H9 (cell line): ENCODE results near the gene GLCE. TPM values are rescaled to one million over a fixed set of nuclear protein-coding genes. Genes with fewer than 3 reads are reported as not detected.

Experiments used
- DNase-seq: peaks from one replicate; pipeline ENCODE4 v3.0.0-alpha.2; 2017
- H2AFZ ChIP-seq: one replicate; pipeline ENCODE4 v1.6.1; 2013; ENCODE audit warnings: mild to moderate bottlenecking, low read length, control low read depth, moderate library complexity
- H2AK5ac ChIP-seq: 2 replicates; pipeline ENCODE4 v1.6.1; 2013; ENCODE audit warnings: low read length, control low read depth, mixed read lengths; ENCODE audit not compliant: insufficient read length
- H2BK120ac ChIP-seq: one replicate; pipeline ENCODE4 v1.6.1; 2013; ENCODE audit warnings: low read depth, mild to moderate bottlenecking, low read length, control low read depth, inconsistent platforms; ENCODE audit not compliant: poor library complexity, severe bottlenecking
- H2BK12ac ChIP-seq: 2 replicates; pipeline ENCODE4 v1.6.1; 2013; ENCODE audit warnings: low read length, control low read depth, mixed read lengths, low read depth; ENCODE audit not compliant: insufficient read length
- H2BK15ac ChIP-seq: 2 replicates; pipeline ENCODE4 v1.6.1; 2013; ENCODE audit warnings: low read depth, low read length, control low read depth
- H2BK20ac ChIP-seq: one replicate; pipeline ENCODE4 v1.6.1; 2013; ENCODE audit warnings: low read depth, mild to moderate bottlenecking, low read length, control low read depth, inconsistent platforms; ENCODE audit not compliant: poor library complexity, severe bottlenecking
- H2BK5ac ChIP-seq: 2 replicates; pipeline ENCODE4 v1.6.1; 2013; ENCODE audit warnings: low read length, control low read depth, mixed read lengths; ENCODE audit not compliant: insufficient read length
- H3K14ac ChIP-seq: 2 replicates; pipeline ENCODE4 v1.6.1; 2013; ENCODE audit warnings: low read length, control low read depth; ENCODE audit not compliant: insufficient read depth
- H3K18ac ChIP-seq: 2 replicates; pipeline ENCODE4 v1.6.1; 2013; ENCODE audit warnings: low read depth, mild to moderate bottlenecking, mixed read lengths, low read length, control low read depth; ENCODE audit not compliant: insufficient read length
- H3K23ac ChIP-seq: 2 replicates; pipeline ENCODE4 v1.6.1; 2013; ENCODE audit warnings: low read length, control low read depth, mixed read lengths, low read depth; ENCODE audit not compliant: insufficient read length
- H3K23me2 ChIP-seq: 2 replicates; pipeline ENCODE4 v1.6.1; 2013; ENCODE audit warnings: low read depth, mild to moderate bottlenecking, mixed read lengths, low read length, control low read depth; ENCODE audit not compliant: insufficient read length, poor library complexity, severe bottlenecking
- H3K27ac ChIP-seq: 2 replicates; pipeline ENCODE4 v1.5.1; 2013; ENCODE audit warnings: low read length, control low read depth, mixed read lengths, low read depth; ENCODE audit not compliant: insufficient read length
- H3K27me3 ChIP-seq: 2 replicates; pipeline ENCODE4 v1.6.1; 2013; ENCODE audit warnings: low read length, control low read depth, inconsistent platforms; ENCODE audit not compliant: insufficient read depth
- H3K4ac ChIP-seq: 2 replicates; pipeline ENCODE4 v1.6.1; 2013; ENCODE audit warnings: low read depth, mild to moderate bottlenecking, control low read depth, inconsistent platforms, low read length, moderate library complexity
- H3K4me1 ChIP-seq: 2 replicates; pipeline ENCODE4 v1.6.1; 2013; ENCODE audit warnings: low read length, control low read depth, inconsistent platforms; ENCODE audit not compliant: insufficient read depth
- H3K4me2 ChIP-seq: 2 replicates; pipeline ENCODE4 v1.6.1; 2013; ENCODE audit warnings: low read length, control low read depth, mixed read lengths; ENCODE audit not compliant: insufficient read length, insufficient read depth
- H3K56ac ChIP-seq: 2 replicates; pipeline ENCODE4 v1.6.1; 2013; ENCODE audit warnings: low read depth, mild to moderate bottlenecking, mixed read lengths, low read length, control low read depth; ENCODE audit not compliant: insufficient read length
- H3K79me1 ChIP-seq: 2 replicates; pipeline ENCODE4 v1.6.1; 2013; ENCODE audit warnings: low read depth, mild to moderate bottlenecking, moderate library complexity, low read length, control low read depth, inconsistent platforms; ENCODE audit not compliant: insufficient read depth, poor library complexity, severe bottlenecking
- H3K79me2 ChIP-seq: 2 replicates; pipeline ENCODE4 v1.6.1; 2013; ENCODE audit warnings: low read length, control low read depth, inconsistent platforms; ENCODE audit not compliant: insufficient read depth
- H3K9ac ChIP-seq: 2 replicates; pipeline ENCODE4 v1.6.1; 2013; ENCODE audit warnings: low read length, control low read depth, mixed read lengths; ENCODE audit not compliant: insufficient read length; ENCODE audit errors: extremely low read depth
- H3K9me3 ChIP-seq: one replicate; pipeline ENCODE4 v1.6.1; 2013; ENCODE audit warnings: low read depth, low read length, inconsistent platforms; ENCODE audit not compliant: control insufficient read depth
- H3T11ph ChIP-seq: one replicate; pipeline ENCODE4 v1.6.1; 2013; ENCODE audit warnings: mild to moderate bottlenecking, low read length, control low read depth, inconsistent platforms
- H4K20me1 ChIP-seq: one replicate; pipeline ENCODE4 v1.6.1; 2013; ENCODE audit not compliant: control insufficient read depth, insufficient read length, insufficient read depth
- H4K5ac ChIP-seq: 2 replicates; pipeline ENCODE4 v1.6.1; 2013; ENCODE audit warnings: low read depth, mild to moderate bottlenecking, mixed read lengths, low read length, control low read depth; ENCODE audit not compliant: insufficient read length
- H4K8ac ChIP-seq: replicated peaks from 2 replicates; pipeline ENCODE4 v1.6.1; 2013; ENCODE audit warnings: low read length, control low read depth, mixed read lengths, low read depth; ENCODE audit not compliant: insufficient read length
- H4K91ac ChIP-seq: 2 replicates; pipeline ENCODE4 v1.6.1; 2013; ENCODE audit warnings: low read depth, mild to moderate bottlenecking, moderate library complexity, mixed read lengths, low read length, control low read depth; ENCODE audit not compliant: insufficient read length
- H3K27ac Mint-ChIP-seq, 3 experiments: 2 replicates in 2 of 3; 3 replicates in 1 of 3; pipeline ENCODE4 v1.8.0; 2020 to 2021; ENCODE audit warnings: mixed read lengths in 3 of 3, mild to moderate bottlenecking in 1 of 3, moderate library complexity in 1 of 3
- H3K27me3 Mint-ChIP-seq: 2 replicates; pipeline ENCODE4 v1.8.0; 2021; ENCODE audit warnings: low read depth, mild to moderate bottlenecking, moderate library complexity, mixed read lengths
- H3K36me3 Mint-ChIP-seq, 3 experiments: 2 replicates in 2 of 3; 3 replicates in 1 of 3; pipeline ENCODE4 v1.8.0; 2020 to 2021; ENCODE audit warnings: low read depth in 3 of 3, mixed read lengths in 3 of 3; ENCODE audit not compliant: insufficient read depth in 1 of 3
- H3K4me1 Mint-ChIP-seq, 2 experiments: 2 replicates each; pipeline ENCODE4 v1.8.0; 2020; ENCODE audit warnings: mixed read lengths in 2 of 2
- H3K4me3 Mint-ChIP-seq, 2 experiments: 2 replicates in 1 of 2; 3 replicates in 1 of 2; pipeline ENCODE4 v1.8.0; 2020 to 2021; ENCODE audit warnings: mild to moderate bottlenecking in 2 of 2, mixed read lengths in 2 of 2, moderate library complexity in 1 of 2
- H3K9me3 Mint-ChIP-seq, 2 experiments: 2 replicates in 1 of 2; 3 replicates in 1 of 2; pipeline ENCODE4 v1.8.0; 2020; ENCODE audit warnings: mild to moderate bottlenecking in 2 of 2, mixed read lengths in 2 of 2, moderate library complexity in 1 of 2
- WGBS: extraction: QIAGEN DNeasy Blood & Tissue Kit; methylation state at CpG from one replicate; pipeline ENCODE4 v1.1.7; 2013; ENCODE audit warnings: missing lambda C conversion rate, low lambda C conversion rate, mixed read lengths; ENCODE audit not compliant: insufficient read length; ENCODE audit errors: extremely low coverage; 5-methylcytosine and 5-hydroxymethylcytosine counted together
- total RNA-seq: library from RNA; stranded (reverse); gene quantifications from 2 replicates; pipeline ENCODE4 v1.2.1, GENCODE V29; 2021
- TF ChIP-seq, protein P1 (sequence below): fragments of 200-600 bp; sonication (generic); conservative IDR thresholded peaks from 3 replicates; pipeline ENCODE4 v1.8.0; 2021; ENCODE audit warnings: antibody characterized with exemption, mild to moderate bottlenecking

The GLCE gene
- total RNA-seq, 1 experiment from 2014 or later = 12.2 TPM

DNA sequence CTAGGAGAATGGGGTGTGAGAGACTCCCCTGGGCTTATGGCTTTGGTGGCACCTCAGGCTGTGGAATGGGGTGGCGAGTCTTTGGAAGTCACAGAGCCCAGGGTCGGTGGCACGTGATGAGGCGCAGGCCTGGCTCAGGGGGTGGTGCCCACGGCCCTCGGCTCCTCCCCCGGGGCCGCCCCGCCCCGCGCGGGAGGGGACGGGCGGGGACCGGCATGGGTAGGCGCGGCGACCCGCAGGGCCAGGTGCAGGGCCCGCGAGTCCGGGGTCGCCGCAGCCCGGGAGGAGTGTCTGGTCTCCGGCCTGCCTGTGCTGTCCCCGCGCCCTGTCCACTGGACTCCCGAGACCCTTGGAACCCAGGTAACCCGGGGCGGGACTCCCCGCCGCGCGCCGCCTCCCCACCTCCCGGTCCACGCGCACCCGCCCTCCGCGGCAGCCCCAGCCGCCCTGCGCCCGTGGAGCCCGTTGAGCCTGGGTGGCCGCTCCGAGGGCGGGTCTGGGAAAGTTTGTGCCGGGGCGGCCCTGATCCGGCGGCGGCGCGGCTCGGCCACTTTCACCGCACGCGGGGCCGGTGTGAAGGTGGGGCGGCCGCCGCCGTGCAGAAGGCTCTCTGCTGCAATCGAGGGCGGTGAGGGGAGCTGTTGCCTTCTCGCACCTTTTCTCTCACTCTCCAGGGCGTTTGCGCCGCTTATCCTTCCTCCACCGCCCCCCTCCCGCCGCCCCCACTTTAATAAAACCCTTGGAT is 138.4 kb downstream of the GLCE start, which contains the start of gene PAQR5:
Gene PAQR5, plus strand, starts transcription at position 216 of the 745 bp plus-strand sequence. CDS start 61,169 bp downstream, outside the sequence.
- H3K56ac ChIP-seq = no peak within 1 kb of the TSS
- H3T11ph ChIP-seq = no peak within 1 kb of the TSS
- H4K91ac ChIP-seq = no peak within 1 kb of the TSS
- H3K27ac ChIP-seq = no peak within 1 kb of the TSS
- H2BK12ac ChIP-seq = no peak within 1 kb of the TSS
- H3K4ac ChIP-seq = no peak within 1 kb of the TSS
- H3K27me3 Mint-ChIP-seq = peaks cover 86% of the 10 kb centered on the region
- H3K4me3 Mint-ChIP-seq = peak within 1 kb of the TSS; percentile 60 to 81
- peak; percentile 54 for DNase-seq
- peaks cover 6% of the 10 kb centered on the region for H3K23me2 ChIP-seq
- no peak within 1 kb of the TSS for H3K9ac ChIP-seq
- H2BK15ac ChIP-seq = no peak within 1 kb of the TSS
- H3K4me2 ChIP-seq = peak within 1 kb of the TSS; percentile 75
- peaks cover 7 to 23% of the 10 kb centered on the region in 2 experiments for H3K4me1 Mint-ChIP-seq
- no CpG with 5 or more reads among the region's 74 CpGs for WGBS
- H3K18ac ChIP-seq = no peak within 1 kb of the TSS
- no peak within 1 kb of the TSS for H2AFZ ChIP-seq
- no peaks in the 10 kb centered on the region for H4K20me1 ChIP-seq
- no peak within 1 kb of the TSS for H2BK5ac ChIP-seq
- H2BK20ac ChIP-seq = no peak within 1 kb of the TSS
- no peak within 1 kb of the TSS for H4K8ac ChIP-seq
- H3K79me2 ChIP-seq = no peaks in the 10 kb centered on the region
- no peak within 1 kb of the TSS for H2BK120ac ChIP-seq
- no peaks in the 10 kb centered on the region; a peak in 1 of 5 replicates for H3K9me3 Mint-ChIP-seq
- peaks cover 8% of the 10 kb centered on the region; the same call in 1 of the 2 replicates for H3K27me3 ChIP-seq
- H3K4me1 ChIP-seq = no peaks in the 10 kb centered on the region
- no peak within 1 kb of the TSS for H3K23ac ChIP-seq
- peak within 1 kb of the TSS; percentile 44; the same call in 1 of the 2 replicates for H3K14ac ChIP-seq
- no peak within 1 kb of the TSS for H4K5ac ChIP-seq
- H3K9me3 ChIP-seq = no peaks in the 10 kb centered on the region
- H3K27ac Mint-ChIP-seq = no peak within 1 kb of the TSS
- TF ChIP-seq, protein P1, sequence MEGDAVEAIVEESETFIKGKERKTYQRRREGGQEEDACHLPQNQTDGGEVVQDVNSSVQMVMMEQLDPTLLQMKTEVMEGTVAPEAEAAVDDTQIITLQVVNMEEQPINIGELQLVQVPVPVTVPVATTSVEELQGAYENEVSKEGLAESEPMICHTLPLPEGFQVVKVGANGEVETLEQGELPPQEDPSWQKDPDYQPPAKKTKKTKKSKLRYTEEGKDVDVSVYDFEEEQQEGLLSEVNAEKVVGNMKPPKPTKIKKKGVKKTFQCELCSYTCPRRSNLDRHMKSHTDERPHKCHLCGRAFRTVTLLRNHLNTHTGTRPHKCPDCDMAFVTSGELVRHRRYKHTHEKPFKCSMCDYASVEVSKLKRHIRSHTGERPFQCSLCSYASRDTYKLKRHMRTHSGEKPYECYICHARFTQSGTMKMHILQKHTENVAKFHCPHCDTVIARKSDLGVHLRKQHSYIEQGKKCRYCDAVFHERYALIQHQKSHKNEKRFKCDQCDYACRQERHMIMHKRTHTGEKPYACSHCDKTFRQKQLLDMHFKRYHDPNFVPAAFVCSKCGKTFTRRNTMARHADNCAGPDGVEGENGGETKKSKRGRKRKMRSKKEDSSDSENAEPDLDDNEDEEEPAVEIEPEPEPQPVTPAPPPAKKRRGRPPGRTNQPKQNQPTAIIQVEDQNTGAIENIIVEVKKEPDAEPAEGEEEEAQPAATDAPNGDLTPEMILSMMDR = no peak
- no peaks in the 10 kb centered on the region for H3K79me1 ChIP-seq
- no peaks in the 10 kb centered on the region for H3K36me3 Mint-ChIP-seq
- no peak within 1 kb of the TSS for H2AK5ac ChIP-seq
